SK-N-SH (cell line): ENCODE results near the gene SP2. TPM values are rescaled to one million over a fixed set of nuclear protein-coding genes. Genes with fewer than 3 reads are reported as not detected.

ENCODE experiments used
- CTCF ChIA-PET: fragments of 300-600, 350-600 bp; formaldehyde crosslinking; extraction: SDS; loops from one replicate; lab custom pipeline; 2021; lab: Yijun Ruan, JAX
- POLR2A ChIA-PET: fragments of 350-600 bp; sonication (Branson Sonifier 250); formaldehyde crosslinking; extraction: SDS; loops from one replicate; lab custom pipeline; 2020; ENCODE audit warnings: antibody characterized with exemption, inconsistent platforms; lab: Yijun Ruan, JAX
- DNase-seq: peaks from one replicate; pipeline ENCODE4 v3.0.0; 2012
- H2AFZ ChIP-seq: fragments of 200-600 bp; sonication (generic); 2 replicates; pipeline ENCODE4 v1.8.1; 2016; ENCODE audit warnings: antibody characterized with exemption, mild to moderate bottlenecking, low read depth
- H3F3A ChIP-seq: fragments of 200-600 bp; sonication (generic); replicated peaks from 2 replicates; pipeline ENCODE3; 2016; ENCODE audit warnings: antibody characterized with exemption, mild to moderate bottlenecking; ENCODE audit not compliant: insufficient read depth
- H3K27ac ChIP-seq, 2 experiments: fragments of 200-500 bp in 1 of 2; fragments of 200-600 bp in 1 of 2; sonication (Bioruptor generic) in 1 of 2; sonication (generic), shearing (Covaris generic) in 1 of 2; 2 replicates each; pipeline versions ENCODE4 v1.5.1 to v1.6.1; 2014 to 2016; ENCODE audit warnings: low read depth in 2 of 2, inconsistent platforms in 1 of 2, low read length in 1 of 2, mild to moderate bottlenecking in 1 of 2, mixed read lengths in 1 of 2
- H3K27me3 ChIP-seq: fragments of 200-600 bp; sonication (generic), shearing (Covaris generic); 2 replicates; pipeline ENCODE4 v1.6.1; 2016; ENCODE audit warnings: mixed run types; ENCODE audit not compliant: insufficient read depth
- H3K36me3 ChIP-seq, 2 experiments: fragments of 200-500 bp in 1 of 2; fragments of 200-600 bp in 1 of 2; sonication (Bioruptor generic) in 1 of 2; sonication (generic) in 1 of 2; replicated peaks in 1 of 2; 2 replicates each; pipeline versions ENCODE3 to v1.5.1; 2014 to 2016; ENCODE audit warnings: low read length in 1 of 2, mild to moderate bottlenecking in 1 of 2; ENCODE audit not compliant: insufficient read depth in 2 of 2, control insufficient read depth in 1 of 2
- H3K4me1 ChIP-seq, 2 experiments: fragments of 200-500 bp in 1 of 2; fragments of 200-600 bp in 1 of 2; sonication (Bioruptor generic) in 1 of 2; sonication (generic), shearing (Covaris generic) in 1 of 2; 2 replicates each; pipeline versions ENCODE4 v1.5.1 to v1.6.1; 2014 to 2016; ENCODE audit warnings: low read depth in 1 of 2, low read length in 1 of 2, mixed run types in 1 of 2; ENCODE audit not compliant: insufficient read depth in 2 of 2, control insufficient read depth in 1 of 2
- H3K4me2 ChIP-seq: fragments of 200-600 bp; sonication (generic), shearing (Covaris generic); 2 replicates; pipeline ENCODE4 v1.6.1; 2017; ENCODE audit warnings: mixed run types
- H3K4me3 ChIP-seq, 2 experiments: fragments of 200-500 bp in 1 of 2; fragments of 200-600 bp in 1 of 2; sonication (Bioruptor generic) in 1 of 2; sonication (generic), shearing (Covaris generic) in 1 of 2; 2 replicates each; pipeline versions ENCODE4 v1.5.1 to v1.8.1; 2014 to 2016; ENCODE audit warnings: low read depth in 2 of 2, inconsistent platforms in 1 of 2, low read length in 1 of 2, mild to moderate bottlenecking in 1 of 2, mixed read lengths in 1 of 2, moderate library complexity in 1 of 2
- H3K79me2 ChIP-seq: fragments of 200-600 bp; sonication (generic); 2 replicates; pipeline ENCODE4 v1.8.1; 2017; ENCODE audit warnings: mild to moderate bottlenecking; ENCODE audit not compliant: insufficient read depth
- H3K9ac ChIP-seq: fragments of 200-600 bp; sonication (generic); 2 replicates; pipeline ENCODE4 v1.6.1; 2017; ENCODE audit warnings: mixed run types
- H3K9me2 ChIP-seq: fragments of 200-600 bp; sonication (generic); 2 replicates; pipeline ENCODE4 v1.6.1; 2017; ENCODE audit warnings: mixed run types
- H3K9me3 ChIP-seq: fragments of 200-600 bp; sonication (generic); 2 replicates; pipeline ENCODE4 v1.6.1; 2017; ENCODE audit warnings: mixed run types, mild to moderate bottlenecking, moderate library complexity
- H4K20me1 ChIP-seq: fragments of 200-600 bp; sonication (generic); 2 replicates; pipeline ENCODE4 v1.6.1; 2017; ENCODE audit warnings: mild to moderate bottlenecking, mixed run types; ENCODE audit not compliant: insufficient read depth
- CHD2 ChIP-seq: fragments of 150-350 bp; IDR thresholded peaks from 2 replicates; pipeline ENCODE4 v1.6.1; 2018; ENCODE audit warnings: low read length; ENCODE audit not compliant: partially characterized antibody
- ELF1 ChIP-seq: IDR thresholded peaks from 2 replicates; pipeline ENCODE4 v1.4.0; 2012
- EP300 ChIP-seq, 2 experiments: IDR thresholded peaks; 2 replicates each; pipeline versions ENCODE4 v1.4.0 to v1.6.1; 2012; ENCODE audit warnings: borderline replicate concordance in 1 of 2, low read depth in 1 of 2, low read length in 1 of 2
- EZH2phosphoT487 ChIP-seq: fragments of 200-600 bp; sonication (generic); IDR thresholded peaks from 2 replicates; pipeline ENCODE4 v1.6.1; 2017; ENCODE audit warnings: low read depth, mixed run types, mild to moderate bottlenecking, antibody characterized with exemption, moderate library complexity, borderline replicate concordance
- FOXJ3 ChIP-seq: sonication (generic); formaldehyde crosslinking; IDR thresholded peaks from 2 replicates; pipeline ENCODE4 v1.5.1; 2020; ENCODE audit warnings: mild to moderate bottlenecking, missing genetic modification reagents
- FOXM1 ChIP-seq: IDR thresholded peaks from 2 replicates; pipeline ENCODE4 v1.4.0; 2012; ENCODE audit warnings: low read depth, mild to moderate bottlenecking
- GABPA ChIP-seq: IDR thresholded peaks from 2 replicates; pipeline ENCODE4 v1.4.0; 2012; ENCODE audit warnings: low read depth, mild to moderate bottlenecking
- GATA2 ChIP-seq: sonication (generic); formaldehyde crosslinking; IDR thresholded peaks from 2 replicates; pipeline ENCODE4 v1.5.0; 2020; ENCODE audit warnings: mild to moderate bottlenecking, missing genetic modification reagents
- MEF2A ChIP-seq: IDR thresholded peaks from 2 replicates; pipeline ENCODE4 v1.4.0; 2012; ENCODE audit warnings: low read depth, borderline replicate concordance
- NFIC ChIP-seq: IDR thresholded peaks from 2 replicates; pipeline ENCODE4 v1.4.0; 2012; ENCODE audit warnings: borderline replicate concordance
- RAD21 ChIP-seq: IDR thresholded peaks from 2 replicates; pipeline ENCODE4 v1.6.1; 2012; ENCODE audit warnings: mild to moderate bottlenecking, low read length
- RXRA ChIP-seq: IDR thresholded peaks from 2 replicates; pipeline ENCODE4 v1.4.0; 2012; ENCODE audit warnings: low read depth, mild to moderate bottlenecking, borderline replicate concordance
- SIN3A ChIP-seq: IDR thresholded peaks from 2 replicates; pipeline ENCODE4 v1.6.1; 2012; ENCODE audit warnings: low read depth, mild to moderate bottlenecking, low read length, moderate library complexity, borderline replicate concordance
- TCF12 ChIP-seq: IDR thresholded peaks from 2 replicates; pipeline ENCODE4 v1.4.0; 2012
- WGBS: methylation state at CpG from one replicate; pipeline ENCODE4 v1.1.6; 2017; ENCODE audit warnings: low lambda C conversion rate; 5-methylcytosine and 5-hydroxymethylcytosine counted together
- polyA plus RNA-seq, 3 experiments: library from polyadenylated mRNA; depleted of rRNA; stranded (reverse); fragments of >200 nt; gene quantifications; 2 replicates each; pipeline ENCODE4 v1.2.3, GENCODE V29; 2012
- TF ChIP-seq, protein P1 (sequence below): IDR thresholded peaks from 2 replicates; pipeline ENCODE4 v1.4.0; 2012; ENCODE audit warnings: low read depth, borderline replicate concordance
- TF ChIP-seq, protein P2 (sequence below): fragments of 200-600 bp; sonication (generic); IDR thresholded peaks from 2 replicates; pipeline ENCODE4 v1.6.1; 2017; ENCODE audit warnings: antibody characterized with exemption, mild to moderate bottlenecking, moderate library complexity
- TF ChIP-seq, protein P3 (sequence below): fragments of 150-350 bp; IDR thresholded peaks from 2 replicates; pipeline ENCODE4 v1.6.1; 2017; ENCODE audit warnings: antibody characterized with exemption, low read length, low read depth, borderline replicate concordance
- TF ChIP-seq, protein P4 (sequence below): IDR thresholded peaks from 2 replicates; pipeline ENCODE4; 2012
- TF ChIP-seq, protein P5 (sequence below): IDR thresholded peaks from 2 replicates; pipeline ENCODE4 v1.4.0; 2012; ENCODE audit warnings: low read depth, borderline replicate concordance

The SP2 gene
- polyA plus RNA-seq, 1 of the 3 experiments (the other 2 are of a cell fraction): 16.7 TPM

DNA sequence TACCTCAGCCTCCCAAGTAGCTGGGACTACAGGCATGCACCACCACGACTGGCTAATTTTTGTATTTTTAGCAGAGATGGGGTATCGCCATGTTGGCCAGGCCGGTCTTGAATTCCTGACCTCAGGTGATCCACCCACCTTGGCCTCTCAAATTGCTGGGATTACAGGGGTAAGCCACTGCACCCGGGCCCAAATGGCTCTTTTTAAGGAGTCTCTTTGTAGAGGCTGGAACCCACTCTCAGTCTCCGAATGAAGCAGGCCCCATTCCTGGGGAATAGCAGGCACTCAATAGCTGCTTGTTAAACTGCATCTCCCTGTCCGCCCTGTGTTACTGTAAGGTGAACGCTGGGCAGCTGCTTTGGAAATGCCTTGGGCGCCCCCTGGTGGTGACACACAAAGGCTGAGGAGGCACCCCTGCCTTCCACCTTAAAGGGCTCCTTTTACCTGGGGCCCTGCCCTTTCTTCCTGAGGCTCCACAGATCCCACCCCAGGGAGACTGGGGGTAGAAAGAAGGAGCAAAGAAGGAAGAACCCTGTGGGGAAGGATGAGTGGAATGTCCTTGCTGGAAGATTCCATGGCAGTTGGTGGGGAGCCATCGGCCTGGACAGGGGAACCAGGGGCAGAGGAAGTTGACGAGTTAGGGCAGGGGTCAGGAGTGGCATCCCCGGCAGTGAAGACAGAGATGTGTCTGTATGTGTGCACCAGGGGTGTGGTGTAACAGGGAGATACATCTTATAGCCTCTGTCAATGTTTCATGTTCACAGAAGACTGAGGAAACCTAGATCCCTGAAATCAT, 6.1 kb upstream of the SP2 start (continued):
- TF ChIP-seq SIN3A (peak; percentile 68; the same call in 1 of the 2 replicates), ELF1 (no peak), RAD21 (peak; percentile 99)
- TF ChIP-seq, protein P1, sequence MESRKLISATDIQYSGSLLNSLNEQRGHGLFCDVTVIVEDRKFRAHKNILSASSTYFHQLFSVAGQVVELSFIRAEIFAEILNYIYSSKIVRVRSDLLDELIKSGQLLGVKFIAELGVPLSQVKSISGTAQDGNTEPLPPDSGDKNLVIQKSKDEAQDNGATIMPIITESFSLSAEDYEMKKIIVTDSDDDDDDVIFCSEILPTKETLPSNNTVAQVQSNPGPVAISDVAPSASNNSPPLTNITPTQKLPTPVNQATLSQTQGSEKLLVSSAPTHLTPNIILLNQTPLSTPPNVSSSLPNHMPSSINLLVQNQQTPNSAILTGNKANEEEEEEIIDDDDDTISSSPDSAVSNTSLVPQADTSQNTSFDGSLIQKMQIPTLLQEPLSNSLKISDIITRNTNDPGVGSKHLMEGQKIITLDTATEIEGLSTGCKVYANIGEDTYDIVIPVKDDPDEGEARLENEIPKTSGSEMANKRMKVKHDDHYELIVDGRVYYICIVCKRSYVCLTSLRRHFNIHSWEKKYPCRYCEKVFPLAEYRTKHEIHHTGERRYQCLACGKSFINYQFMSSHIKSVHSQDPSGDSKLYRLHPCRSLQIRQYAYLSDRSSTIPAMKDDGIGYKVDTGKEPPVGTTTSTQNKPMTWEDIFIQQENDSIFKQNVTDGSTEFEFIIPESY: no peak
- TF ChIP-seq, all 33 proteins: peak for 6

GRCh38 chr17:47891545-47892088, 4.4 kb upstream of the SP2 start:
- Histone ChIP-seq H3K36me3 (no peaks in the 10 kb centered on the region), H3K79me2 (peaks cover 12% of the 10 kb centered on the region), H4K20me1 (no peaks in the 10 kb centered on the region), H3K9me2 (no peaks in the 10 kb centered on the region), H2AFZ (no peak overlapping the region), H3K9ac (no peak overlapping the region), H3K27ac (no peak overlapping the region), H3K4me1 (peaks cover 4 to 6% of the 10 kb centered on the region in 2 experiments; a peak in 3 of 4 replicates), H3F3A (peaks cover 5% of the 10 kb centered on the region), H3K4me2 (no peak overlapping the region), H3K9me3 (no peaks in the 10 kb centered on the region), H3K27me3 (no peaks in the 10 kb centered on the region)
- ChIA-PET POLR2A (no interaction called here), CTCF (interaction anchor here (0.6 to 19.9 kb wide), 15 partner anchors 8 to 727 kb away, joined by 3 to 1447 read pairs (median 5); partner anchors contain the start of genes LRRC46, MRPL10, OSBPL7 and PNPO)
- DNase-seq: no peak
- WGBS: 72% methylated on average over 4 of the region's 4 CpGs
- TF ChIP-seq RAD21: no peak
- no peak for TF ChIP-seq FOXM1
- TF ChIP-seq, protein P2, sequence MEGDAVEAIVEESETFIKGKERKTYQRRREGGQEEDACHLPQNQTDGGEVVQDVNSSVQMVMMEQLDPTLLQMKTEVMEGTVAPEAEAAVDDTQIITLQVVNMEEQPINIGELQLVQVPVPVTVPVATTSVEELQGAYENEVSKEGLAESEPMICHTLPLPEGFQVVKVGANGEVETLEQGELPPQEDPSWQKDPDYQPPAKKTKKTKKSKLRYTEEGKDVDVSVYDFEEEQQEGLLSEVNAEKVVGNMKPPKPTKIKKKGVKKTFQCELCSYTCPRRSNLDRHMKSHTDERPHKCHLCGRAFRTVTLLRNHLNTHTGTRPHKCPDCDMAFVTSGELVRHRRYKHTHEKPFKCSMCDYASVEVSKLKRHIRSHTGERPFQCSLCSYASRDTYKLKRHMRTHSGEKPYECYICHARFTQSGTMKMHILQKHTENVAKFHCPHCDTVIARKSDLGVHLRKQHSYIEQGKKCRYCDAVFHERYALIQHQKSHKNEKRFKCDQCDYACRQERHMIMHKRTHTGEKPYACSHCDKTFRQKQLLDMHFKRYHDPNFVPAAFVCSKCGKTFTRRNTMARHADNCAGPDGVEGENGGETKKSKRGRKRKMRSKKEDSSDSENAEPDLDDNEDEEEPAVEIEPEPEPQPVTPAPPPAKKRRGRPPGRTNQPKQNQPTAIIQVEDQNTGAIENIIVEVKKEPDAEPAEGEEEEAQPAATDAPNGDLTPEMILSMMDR: no peak
- TF ChIP-seq, protein P3, sequence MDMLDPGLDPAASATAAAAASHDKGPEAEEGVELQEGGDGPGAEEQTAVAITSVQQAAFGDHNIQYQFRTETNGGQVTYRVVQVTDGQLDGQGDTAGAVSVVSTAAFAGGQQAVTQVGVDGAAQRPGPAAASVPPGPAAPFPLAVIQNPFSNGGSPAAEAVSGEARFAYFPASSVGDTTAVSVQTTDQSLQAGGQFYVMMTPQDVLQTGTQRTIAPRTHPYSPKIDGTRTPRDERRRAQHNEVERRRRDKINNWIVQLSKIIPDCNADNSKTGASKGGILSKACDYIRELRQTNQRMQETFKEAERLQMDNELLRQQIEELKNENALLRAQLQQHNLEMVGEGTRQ: no peak
- TF ChIP-seq, protein P4, sequence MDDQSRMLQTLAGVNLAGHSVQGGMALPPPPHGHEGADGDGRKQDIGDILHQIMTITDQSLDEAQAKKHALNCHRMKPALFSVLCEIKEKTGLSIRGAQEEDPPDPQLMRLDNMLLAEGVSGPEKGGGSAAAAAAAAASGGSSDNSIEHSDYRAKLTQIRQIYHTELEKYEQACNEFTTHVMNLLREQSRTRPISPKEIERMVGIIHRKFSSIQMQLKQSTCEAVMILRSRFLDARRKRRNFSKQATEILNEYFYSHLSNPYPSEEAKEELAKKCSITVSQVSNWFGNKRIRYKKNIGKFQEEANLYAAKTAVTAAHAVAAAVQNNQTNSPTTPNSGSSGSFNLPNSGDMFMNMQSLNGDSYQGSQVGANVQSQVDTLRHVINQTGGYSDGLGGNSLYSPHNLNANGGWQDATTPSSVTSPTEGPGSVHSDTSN: no peak
- TF ChIP-seq MEF2A: no peak
- TF ChIP-seq, protein P5, sequence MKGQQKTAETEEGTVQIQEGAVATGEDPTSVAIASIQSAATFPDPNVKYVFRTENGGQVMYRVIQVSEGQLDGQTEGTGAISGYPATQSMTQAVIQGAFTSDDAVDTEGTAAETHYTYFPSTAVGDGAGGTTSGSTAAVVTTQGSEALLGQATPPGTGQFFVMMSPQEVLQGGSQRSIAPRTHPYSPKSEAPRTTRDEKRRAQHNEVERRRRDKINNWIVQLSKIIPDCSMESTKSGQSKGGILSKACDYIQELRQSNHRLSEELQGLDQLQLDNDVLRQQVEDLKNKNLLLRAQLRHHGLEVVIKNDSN: no peak
- no peak for TF ChIP-seq SIN3A
- no peak for TF ChIP-seq NFIC
- TF ChIP-seq EZH2phosphoT487: no peak
- TF ChIP-seq FOXJ3: no peak
- no peak for TF ChIP-seq CHD2
- TF ChIP-seq GATA2 (CRISPR knock-in tag): no peak
- no peak for TF ChIP-seq TCF12
- no peak for TF ChIP-seq ELF1
- TF ChIP-seq RXRA: no peak
- TF ChIP-seq EP300 (IDR thresholded peaks at IDR 0.05; ENCODE audit: borderline replicate concordance in 1 of 2, low read depth in 1 of 2, low read length in 1 of 2): no peak
- TF ChIP-seq GABPA: no peak
- TF ChIP-seq, all 33 proteins: peak for 0
- H3K4me3 ChIP-seq: no peak overlapping the region
